HEK293 (cell line): Measurements from ENCODE around the gene SHOC2.

Source experiments
- FEZF1 ChIP-seq: fragments of 450-650 bp; formaldehyde crosslinking; IDR thresholded peaks from 2 replicates; pipeline ENCODE4 v1.5.1; 2016; ENCODE audit warnings: missing biosample characterization, missing genetic modification characterization
- HOXC10 ChIP-seq: sonication (generic); formaldehyde crosslinking; IDR thresholded peaks from 2 replicates; pipeline ENCODE4 v1.8.1; 2023; ENCODE audit warnings: mild to moderate bottlenecking, missing genetic modification reagents
- MYNN ChIP-seq: fragments of 450-650 bp; formaldehyde crosslinking; IDR thresholded peaks from 2 replicates; pipeline ENCODE4 v1.5.1; 2016; ENCODE audit warnings: missing biosample characterization, missing genetic modification characterization, borderline replicate concordance
- OSR2 ChIP-seq: fragments of 450-650 bp; formaldehyde crosslinking; IDR thresholded peaks from 2 replicates; pipeline ENCODE4 v1.5.1; 2016; ENCODE audit warnings: missing biosample characterization, missing genetic modification characterization
- SALL2 ChIP-seq: fragments of 450-650 bp; formaldehyde crosslinking; IDR thresholded peaks from 2 replicates; pipeline ENCODE4 v1.5.0; 2017; ENCODE audit warnings: missing biosample characterization, mild to moderate bottlenecking, missing genetic modification characterization, borderline replicate concordance
- TRIM28 ChIP-seq: IDR thresholded peaks from 2 replicates; pipeline ENCODE4 v1.6.1; 2011; ENCODE audit warnings: low read length, control low read depth, borderline replicate concordance
- WT1 ChIP-seq: fragments of 450-650 bp; formaldehyde crosslinking; IDR thresholded peaks from 2 replicates; pipeline ENCODE4 v1.5.1; 2016; ENCODE audit warnings: missing biosample characterization, missing genetic modification characterization
- ZBTB8A ChIP-seq: fragments of 450-650 bp; formaldehyde crosslinking; IDR thresholded peaks from 2 replicates; pipeline ENCODE4 v1.5.1; 2016; ENCODE audit warnings: missing biosample characterization, missing genetic modification characterization
- ZFP41 ChIP-seq: fragments of 450-650 bp; formaldehyde crosslinking; IDR thresholded peaks from 2 replicates; pipeline ENCODE4 v1.5.1; 2016; ENCODE audit warnings: missing biosample characterization, missing genetic modification characterization, borderline replicate concordance
- ZFP69B ChIP-seq: fragments of 450-650 bp; formaldehyde crosslinking; IDR thresholded peaks from 2 replicates; pipeline ENCODE4 v1.5.1; 2016; ENCODE audit warnings: missing biosample characterization, missing genetic modification characterization
- ZIC2 ChIP-seq: fragments of 450-650 bp; formaldehyde crosslinking; IDR thresholded peaks from 2 replicates; pipeline ENCODE4 v1.5.1; 2016; ENCODE audit warnings: missing biosample characterization, missing genetic modification characterization
- ZNF146 ChIP-seq: fragments of 450-650 bp; formaldehyde crosslinking; IDR thresholded peaks from 2 replicates; pipeline ENCODE4 v1.5.1; 2016; ENCODE audit warnings: missing biosample characterization, missing genetic modification characterization
- ZNF16 ChIP-seq: fragments of 450-650 bp; formaldehyde crosslinking; IDR thresholded peaks from 2 replicates; pipeline ENCODE4 v1.5.1; 2016; ENCODE audit warnings: low read depth, missing biosample characterization, missing genetic modification characterization
- ZNF223 ChIP-seq: fragments of 450-650 bp; formaldehyde crosslinking; IDR thresholded peaks from 2 replicates; pipeline ENCODE4 v1.5.1; 2016; ENCODE audit warnings: missing biosample characterization, missing genetic modification characterization
- ZNF341 ChIP-seq: fragments of 450-650 bp; formaldehyde crosslinking; IDR thresholded peaks from 2 replicates; pipeline ENCODE4; 2016; ENCODE audit warnings: low read depth, missing biosample characterization, missing genetic modification characterization
- ZNF404 ChIP-seq: fragments of 450-650 bp; formaldehyde crosslinking; IDR thresholded peaks from 2 replicates; pipeline ENCODE4 v1.5.1; 2017; ENCODE audit warnings: missing biosample characterization, missing genetic modification characterization
- ZNF473 ChIP-seq: fragments of 450-650 bp; formaldehyde crosslinking; IDR thresholded peaks from 2 replicates; pipeline ENCODE4 v1.5.1; 2017; ENCODE audit warnings: missing biosample characterization, missing genetic modification characterization
- ZNF555 ChIP-seq: fragments of 450-650 bp; formaldehyde crosslinking; conservative IDR thresholded peaks from 2 replicates; pipeline ENCODE4 v1.5.1; 2017; ENCODE audit warnings: missing biosample characterization, mild to moderate bottlenecking, missing genetic modification characterization, inconsistent platforms
- ZNF558 ChIP-seq: fragments of 450-650 bp; formaldehyde crosslinking; IDR thresholded peaks from 2 replicates; pipeline ENCODE4 v1.5.1; 2016; ENCODE audit warnings: missing biosample characterization, missing genetic modification characterization
- ZSCAN23 ChIP-seq: fragments of 450-650 bp; formaldehyde crosslinking; IDR thresholded peaks from 2 replicates; pipeline ENCODE4 v1.5.1; 2016; ENCODE audit warnings: missing biosample characterization, missing genetic modification characterization
- TF ChIP-seq, protein P1 (sequence below): fragments of 450-650 bp; formaldehyde crosslinking; IDR thresholded peaks from 2 replicates; pipeline ENCODE4 v1.5.1; 2017; ENCODE audit warnings: missing biosample characterization, missing genetic modification characterization
- TF ChIP-seq, protein P2 (sequence below): fragments of 450-650 bp; formaldehyde crosslinking; IDR thresholded peaks from 2 replicates; pipeline ENCODE4 v1.5.1; 2016; ENCODE audit warnings: missing biosample characterization, missing genetic modification characterization
- TF ChIP-seq, protein P3 (sequence below): fragments of 450-650 bp; formaldehyde crosslinking; optimal IDR thresholded peaks from 2 replicates; pipeline ENCODE3; 2016; ENCODE audit warnings: missing biosample characterization, mild to moderate bottlenecking, missing genetic modification characterization
- TF ChIP-seq, protein P4 (sequence below): IDR thresholded peaks from 2 replicates; pipeline ENCODE4 v1.6.1; 2011; ENCODE audit warnings: mild to moderate bottlenecking, low read depth, low read length, borderline replicate concordance
- TF ChIP-seq, protein P5 (sequence below): fragments of 450-650 bp; formaldehyde crosslinking; IDR thresholded peaks from 2 replicates; pipeline ENCODE4 v1.5.0; 2017; ENCODE audit warnings: missing biosample characterization, missing genetic modification characterization, borderline replicate concordance
- TF ChIP-seq, protein P6 (sequence below): fragments of 450-650 bp; formaldehyde crosslinking; IDR thresholded peaks from 2 replicates; pipeline ENCODE4 v1.5.1; 2016; ENCODE audit warnings: missing biosample characterization, missing genetic modification characterization
- TF ChIP-seq, protein P7 (sequence below): sonication (generic); formaldehyde crosslinking; IDR thresholded peaks from 2 replicates; pipeline ENCODE4 v1.8.1; 2022; ENCODE audit warnings: mild to moderate bottlenecking, moderate library complexity, missing genetic modification reagents

Gene SHOC2

DNA sequence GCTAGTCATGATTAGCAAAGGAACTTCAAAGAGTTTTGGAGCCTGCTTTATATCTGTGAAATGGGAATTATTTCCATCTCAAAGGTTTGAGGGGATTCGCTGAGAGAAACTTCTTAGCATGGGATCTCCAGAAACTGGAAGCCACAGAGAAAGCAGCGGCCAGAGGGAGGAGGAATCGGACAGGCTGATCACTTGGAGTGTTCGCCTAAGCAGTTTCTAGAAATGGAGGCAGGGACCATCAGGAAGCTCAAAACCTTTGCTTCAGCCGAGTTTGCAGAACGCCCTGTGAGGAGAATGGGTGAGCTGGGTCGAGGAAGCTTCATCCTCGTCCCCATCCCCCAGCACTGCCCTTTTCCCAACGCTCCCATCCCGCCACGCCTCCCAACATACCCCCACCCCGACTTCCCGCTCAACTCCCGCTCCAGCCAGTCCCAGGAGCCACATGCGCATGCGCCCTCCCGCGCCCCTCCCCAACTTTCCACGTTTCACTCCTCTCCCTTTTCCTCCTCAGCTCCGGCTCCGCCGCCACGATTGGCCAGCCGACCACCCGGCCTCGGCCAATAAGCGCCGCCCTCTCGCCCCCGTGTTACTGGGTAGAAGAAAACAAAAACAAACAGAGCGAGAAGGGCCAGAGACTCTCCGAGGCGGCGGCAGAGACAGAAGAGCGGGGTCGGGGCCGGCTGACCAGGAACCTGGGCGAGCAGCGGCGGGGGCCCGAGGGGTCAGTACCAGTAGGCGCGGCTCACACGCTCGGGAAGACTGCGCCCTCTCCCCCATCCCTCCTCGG lies 47.9 kb upstream of the SHOC2 start, which contains the start of gene PDCD4 (continued):
- TF ChIP-seq, protein P1, sequence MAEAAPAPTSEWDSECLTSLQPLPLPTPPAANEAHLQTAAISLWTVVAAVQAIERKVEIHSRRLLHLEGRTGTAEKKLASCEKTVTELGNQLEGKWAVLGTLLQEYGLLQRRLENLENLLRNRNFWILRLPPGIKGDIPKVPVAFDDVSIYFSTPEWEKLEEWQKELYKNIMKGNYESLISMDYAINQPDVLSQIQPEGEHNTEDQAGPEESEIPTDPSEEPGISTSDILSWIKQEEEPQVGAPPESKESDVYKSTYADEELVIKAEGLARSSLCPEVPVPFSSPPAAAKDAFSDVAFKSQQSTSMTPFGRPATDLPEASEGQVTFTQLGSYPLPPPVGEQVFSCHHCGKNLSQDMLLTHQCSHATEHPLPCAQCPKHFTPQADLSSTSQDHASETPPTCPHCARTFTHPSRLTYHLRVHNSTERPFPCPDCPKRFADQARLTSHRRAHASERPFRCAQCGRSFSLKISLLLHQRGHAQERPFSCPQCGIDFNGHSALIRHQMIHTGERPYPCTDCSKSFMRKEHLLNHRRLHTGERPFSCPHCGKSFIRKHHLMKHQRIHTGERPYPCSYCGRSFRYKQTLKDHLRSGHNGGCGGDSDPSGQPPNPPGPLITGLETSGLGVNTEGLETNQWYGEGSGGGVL (tag by site-specific recombination), result peak; percentile 98
- no peak for TF ChIP-seq MYNN
- peak; percentile 54; the same call in 1 of the 2 replicates for TF ChIP-seq ZFP69B (tag by site-specific recombination)
- TF ChIP-seq ZNF555 (tag by site-specific recombination), result no peak
- TF ChIP-seq ZNF558 (tag by site-specific recombination), result no peak
- TF ChIP-seq HOXC10 (CRISPR knock-in tag), result no peak
- no peak for TF ChIP-seq OSR2
- no peak for TF ChIP-seq ZNF16 (tag by site-specific recombination)
- TF ChIP-seq, protein P2, sequence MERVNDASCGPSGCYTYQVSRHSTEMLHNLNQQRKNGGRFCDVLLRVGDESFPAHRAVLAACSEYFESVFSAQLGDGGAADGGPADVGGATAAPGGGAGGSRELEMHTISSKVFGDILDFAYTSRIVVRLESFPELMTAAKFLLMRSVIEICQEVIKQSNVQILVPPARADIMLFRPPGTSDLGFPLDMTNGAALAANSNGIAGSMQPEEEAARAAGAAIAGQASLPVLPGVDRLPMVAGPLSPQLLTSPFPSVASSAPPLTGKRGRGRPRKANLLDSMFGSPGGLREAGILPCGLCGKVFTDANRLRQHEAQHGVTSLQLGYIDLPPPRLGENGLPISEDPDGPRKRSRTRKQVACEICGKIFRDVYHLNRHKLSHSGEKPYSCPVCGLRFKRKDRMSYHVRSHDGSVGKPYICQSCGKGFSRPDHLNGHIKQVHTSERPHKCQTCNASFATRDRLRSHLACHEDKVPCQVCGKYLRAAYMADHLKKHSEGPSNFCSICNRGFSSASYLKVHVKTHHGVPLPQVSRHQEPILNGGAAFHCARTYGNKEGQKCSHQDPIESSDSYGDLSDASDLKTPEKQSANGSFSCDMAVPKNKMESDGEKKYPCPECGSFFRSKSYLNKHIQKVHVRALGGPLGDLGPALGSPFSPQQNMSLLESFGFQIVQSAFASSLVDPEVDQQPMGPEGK (tag by site-specific recombination), result peak; percentile 91
- TF ChIP-seq, protein P3, sequence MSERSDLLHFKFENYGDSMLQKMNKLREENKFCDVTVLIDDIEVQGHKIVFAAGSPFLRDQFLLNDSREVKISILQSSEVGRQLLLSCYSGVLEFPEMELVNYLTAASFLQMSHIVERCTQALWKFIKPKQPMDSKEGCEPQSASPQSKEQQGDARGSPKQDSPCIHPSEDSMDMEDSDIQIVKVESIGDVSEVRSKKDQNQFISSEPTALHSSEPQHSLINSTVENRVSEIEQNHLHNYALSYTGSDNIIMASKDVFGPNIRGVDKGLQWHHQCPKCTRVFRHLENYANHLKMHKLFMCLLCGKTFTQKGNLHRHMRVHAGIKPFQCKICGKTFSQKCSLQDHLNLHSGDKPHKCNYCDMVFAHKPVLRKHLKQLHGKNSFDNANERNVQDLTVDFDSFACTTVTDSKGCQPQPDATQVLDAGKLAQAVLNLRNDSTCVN (tag by site-specific recombination), result no peak
- no peak for TF ChIP-seq ZNF341 (tag by site-specific recombination)
- no peak for TF ChIP-seq TRIM28
- TF ChIP-seq ZNF146, result no peak
- TF ChIP-seq ZNF473, result no peak
- TF ChIP-seq SALL2, result no peak
- TF ChIP-seq ZNF223 (tag by site-specific recombination), result no peak
- TF ChIP-seq, protein P4, sequence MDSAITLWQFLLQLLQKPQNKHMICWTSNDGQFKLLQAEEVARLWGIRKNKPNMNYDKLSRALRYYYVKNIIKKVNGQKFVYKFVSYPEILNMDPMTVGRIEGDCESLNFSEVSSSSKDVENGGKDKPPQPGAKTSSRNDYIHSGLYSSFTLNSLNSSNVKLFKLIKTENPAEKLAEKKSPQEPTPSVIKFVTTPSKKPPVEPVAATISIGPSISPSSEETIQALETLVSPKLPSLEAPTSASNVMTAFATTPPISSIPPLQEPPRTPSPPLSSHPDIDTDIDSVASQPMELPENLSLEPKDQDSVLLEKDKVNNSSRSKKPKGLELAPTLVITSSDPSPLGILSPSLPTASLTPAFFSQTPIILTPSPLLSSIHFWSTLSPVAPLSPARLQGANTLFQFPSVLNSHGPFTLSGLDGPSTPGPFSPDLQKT, result no peak
- no peak for TF ChIP-seq ZIC2 (tag by site-specific recombination)
- TF ChIP-seq, protein P5, sequence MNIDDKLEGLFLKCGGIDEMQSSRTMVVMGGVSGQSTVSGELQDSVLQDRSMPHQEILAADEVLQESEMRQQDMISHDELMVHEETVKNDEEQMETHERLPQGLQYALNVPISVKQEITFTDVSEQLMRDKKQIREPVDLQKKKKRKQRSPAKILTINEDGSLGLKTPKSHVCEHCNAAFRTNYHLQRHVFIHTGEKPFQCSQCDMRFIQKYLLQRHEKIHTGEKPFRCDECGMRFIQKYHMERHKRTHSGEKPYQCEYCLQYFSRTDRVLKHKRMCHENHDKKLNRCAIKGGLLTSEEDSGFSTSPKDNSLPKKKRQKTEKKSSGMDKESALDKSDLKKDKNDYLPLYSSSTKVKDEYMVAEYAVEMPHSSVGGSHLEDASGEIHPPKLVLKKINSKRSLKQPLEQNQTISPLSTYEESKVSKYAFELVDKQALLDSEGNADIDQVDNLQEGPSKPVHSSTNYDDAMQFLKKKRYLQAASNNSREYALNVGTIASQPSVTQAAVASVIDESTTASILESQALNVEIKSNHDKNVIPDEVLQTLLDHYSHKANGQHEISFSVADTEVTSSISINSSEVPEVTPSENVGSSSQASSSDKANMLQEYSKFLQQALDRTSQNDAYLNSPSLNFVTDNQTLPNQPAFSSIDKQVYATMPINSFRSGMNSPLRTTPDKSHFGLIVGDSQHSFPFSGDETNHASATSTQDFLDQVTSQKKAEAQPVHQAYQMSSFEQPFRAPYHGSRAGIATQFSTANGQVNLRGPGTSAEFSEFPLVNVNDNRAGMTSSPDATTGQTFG, result no peak
- no peak for TF ChIP-seq ZSCAN23
- no peak for TF ChIP-seq ZBTB8A (tag by site-specific recombination)
- peak; percentile 71 for TF ChIP-seq FEZF1 (tag by site-specific recombination)
- no peak for TF ChIP-seq ZFP41 (tag by site-specific recombination)
- TF ChIP-seq WT1 (tag by site-specific recombination), result peak; percentile 69
- no peak for TF ChIP-seq ZNF404
- TF ChIP-seq, protein P6, sequence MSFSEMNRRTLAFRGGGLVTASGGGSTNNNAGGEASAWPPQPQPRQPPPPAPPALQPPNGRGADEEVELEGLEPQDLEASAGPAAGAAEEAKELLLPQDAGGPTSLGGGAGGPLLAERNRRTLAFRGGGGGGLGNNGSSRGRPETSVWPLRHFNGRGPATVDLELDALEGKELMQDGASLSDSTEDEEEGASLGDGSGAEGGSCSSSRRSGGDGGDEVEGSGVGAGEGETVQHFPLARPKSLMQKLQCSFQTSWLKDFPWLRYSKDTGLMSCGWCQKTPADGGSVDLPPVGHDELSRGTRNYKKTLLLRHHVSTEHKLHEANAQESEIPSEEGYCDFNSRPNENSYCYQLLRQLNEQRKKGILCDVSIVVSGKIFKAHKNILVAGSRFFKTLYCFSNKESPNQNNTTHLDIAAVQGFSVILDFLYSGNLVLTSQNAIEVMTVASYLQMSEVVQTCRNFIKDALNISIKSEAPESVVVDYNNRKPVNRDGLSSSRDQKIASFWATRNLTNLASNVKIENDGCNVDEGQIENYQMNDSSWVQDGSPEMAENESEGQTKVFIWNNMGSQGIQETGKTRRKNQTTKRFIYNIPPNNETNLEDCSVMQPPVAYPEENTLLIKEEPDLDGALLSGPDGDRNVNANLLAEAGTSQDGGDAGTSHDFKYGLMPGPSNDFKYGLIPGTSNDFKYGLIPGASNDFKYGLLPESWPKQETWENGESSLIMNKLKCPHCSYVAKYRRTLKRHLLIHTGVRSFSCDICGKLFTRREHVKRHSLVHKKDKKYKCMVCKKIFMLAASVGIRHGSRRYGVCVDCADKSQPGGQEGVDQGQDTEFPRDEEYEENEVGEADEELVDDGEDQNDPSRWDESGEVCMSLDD (tag by site-specific recombination), result no peak
- TF ChIP-seq, protein P7, sequence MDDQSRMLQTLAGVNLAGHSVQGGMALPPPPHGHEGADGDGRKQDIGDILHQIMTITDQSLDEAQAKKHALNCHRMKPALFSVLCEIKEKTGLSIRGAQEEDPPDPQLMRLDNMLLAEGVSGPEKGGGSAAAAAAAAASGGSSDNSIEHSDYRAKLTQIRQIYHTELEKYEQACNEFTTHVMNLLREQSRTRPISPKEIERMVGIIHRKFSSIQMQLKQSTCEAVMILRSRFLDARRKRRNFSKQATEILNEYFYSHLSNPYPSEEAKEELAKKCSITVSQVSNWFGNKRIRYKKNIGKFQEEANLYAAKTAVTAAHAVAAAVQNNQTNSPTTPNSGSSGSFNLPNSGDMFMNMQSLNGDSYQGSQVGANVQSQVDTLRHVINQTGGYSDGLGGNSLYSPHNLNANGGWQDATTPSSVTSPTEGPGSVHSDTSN (CRISPR knock-in tag), result no peak
